Measurements from ENCODE around the gene PRSS2. TPM values are rescaled to one million over a fixed set of nuclear protein-coding genes. Genes with fewer than 3 reads are reported as not detected.

PRSS2 gene
- polyA plus RNA-seq, 1 of the 3 experiments (the other 2 are of a cell fraction), result not detected

DNA sequence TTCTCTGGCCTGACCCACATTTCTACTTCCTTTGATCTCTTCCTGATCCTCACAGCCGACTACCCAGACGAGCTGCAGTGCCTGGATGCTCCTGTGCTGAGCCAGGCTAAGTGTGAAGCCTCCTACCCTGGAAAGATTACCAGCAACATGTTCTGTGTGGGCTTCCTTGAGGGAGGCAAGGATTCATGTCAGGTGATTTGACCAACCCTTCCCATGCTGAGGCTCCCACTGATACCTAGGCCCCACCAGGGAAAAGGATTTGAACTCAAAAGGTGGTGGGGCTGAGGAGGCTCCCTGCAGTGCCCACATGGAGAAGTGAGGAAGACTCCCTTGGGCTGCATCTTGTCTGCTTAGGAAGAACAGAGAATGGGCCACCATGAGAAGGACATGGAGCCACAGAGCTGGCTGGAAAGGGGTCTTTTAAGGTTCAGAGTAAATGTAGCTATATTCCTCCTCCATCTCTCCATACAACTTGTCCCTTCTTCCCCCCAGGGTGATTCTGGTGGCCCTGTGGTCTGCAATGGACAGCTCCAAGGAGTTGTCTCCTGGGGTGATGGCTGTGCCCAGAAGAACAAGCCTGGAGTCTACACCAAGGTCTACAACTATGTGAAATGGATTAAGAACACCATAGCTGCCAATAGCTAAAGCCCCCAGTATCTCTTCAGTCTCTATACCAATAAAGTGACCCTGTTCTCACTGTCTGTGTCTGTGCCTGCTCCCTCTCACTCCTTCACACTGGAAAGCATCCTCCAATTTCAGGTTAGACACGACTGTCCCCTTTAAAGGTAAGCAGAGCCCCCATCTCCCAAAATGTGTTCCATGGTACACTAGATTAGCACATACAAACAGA lies 18.2 kb upstream of the PRSS2 start:
- ChIA-PET CTCF (interaction anchor here (1.0 to 1.9 kb wide), 3 partner anchors 22 to 218 kb away, joined by 4 read pairs; no protein-coding TSS in a partner anchor), POLR2A (no interaction called here)
- H2AFZ ChIP-seq (ENCODE audit: low read depth), result no peak overlapping the region
- DNase-seq, result no peak
- no peaks in the 10 kb centered on the region for H4K20me1 ChIP-seq (ENCODE audit: insufficient read depth)
- H3K79me2 ChIP-seq (ENCODE audit: insufficient read depth), result no peaks in the 10 kb centered on the region
- H3K9me3 ChIP-seq, result no peaks in the 10 kb centered on the region
- peaks cover 32% of the 10 kb centered on the region; the same call in 1 of the 2 replicates for H3K27me3 ChIP-seq (ENCODE audit: insufficient read depth)
- H3K4me3 ChIP-seq (ENCODE audit: low read depth in 2 of 2, low read length in 1 of 2), result no peak overlapping the region
- H3K9me2 ChIP-seq, result no peaks in the 10 kb centered on the region
- H3K36me3 ChIP-seq (replicated peaks in 1 of 2; ENCODE audit: control insufficient read depth in 1 of 2, insufficient read depth in 2 of 2, low read length in 1 of 2), result no peaks in the 10 kb centered on the region
- H3K4me1 ChIP-seq (ENCODE audit: control insufficient read depth in 1 of 2, insufficient read depth in 2 of 2, low read depth in 1 of 2, low read length in 1 of 2), result peaks cover 0 to 10% of the 10 kb centered on the region in 2 experiments; a peak in 1 of 4 replicates
- no peak overlapping the region for H3K4me2 ChIP-seq
- no peak overlapping the region for H3K27ac ChIP-seq (ENCODE audit: low read depth in 2 of 2, low read length in 1 of 2)
- no peaks in the 10 kb centered on the region for H3F3A ChIP-seq (replicated peaks; ENCODE audit: insufficient read depth)
- H3K9ac ChIP-seq, result no peak overlapping the region
- no peak for TF ChIP-seq TCF12 (IDR thresholded peaks at IDR 0.05)
- no peak for TF ChIP-seq MEF2A (IDR thresholded peaks at IDR 0.05; ENCODE audit: borderline replicate concordance, low read depth)
- TF ChIP-seq GATA2 (CRISPR knock-in tag; IDR thresholded peaks at IDR 0.05), result no peak
- no peak for TF ChIP-seq TEAD4 (IDR thresholded peaks at IDR 0.05; ENCODE audit: borderline replicate concordance, insufficient read depth)
- no peak for TF ChIP-seq POLR2AphosphoS5 (IDR thresholded peaks at IDR 0.05; ENCODE audit: low read depth, low read length)
- no peak for TF ChIP-seq SMC3 (IDR thresholded peaks at IDR 0.05; ENCODE audit: low read depth, low read length)
- TF ChIP-seq USF1 (IDR thresholded peaks at IDR 0.05; ENCODE audit: borderline replicate concordance, low read depth), result no peak
- TF ChIP-seq CTCF (IDR thresholded peaks at IDR 0.05), result no peak
- TF ChIP-seq EP300 (IDR thresholded peaks at IDR 0.05; ENCODE audit: borderline replicate concordance in 1 of 2, low read depth in 1 of 2, low read length in 1 of 2), result no peak
- TF ChIP-seq FOXM1 (IDR thresholded peaks at IDR 0.05; ENCODE audit: low read depth), result no peak
- TF ChIP-seq, protein P1, sequence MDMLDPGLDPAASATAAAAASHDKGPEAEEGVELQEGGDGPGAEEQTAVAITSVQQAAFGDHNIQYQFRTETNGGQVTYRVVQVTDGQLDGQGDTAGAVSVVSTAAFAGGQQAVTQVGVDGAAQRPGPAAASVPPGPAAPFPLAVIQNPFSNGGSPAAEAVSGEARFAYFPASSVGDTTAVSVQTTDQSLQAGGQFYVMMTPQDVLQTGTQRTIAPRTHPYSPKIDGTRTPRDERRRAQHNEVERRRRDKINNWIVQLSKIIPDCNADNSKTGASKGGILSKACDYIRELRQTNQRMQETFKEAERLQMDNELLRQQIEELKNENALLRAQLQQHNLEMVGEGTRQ (IDR thresholded peaks at IDR 0.05; ENCODE audit: borderline replicate concordance, low read depth, low read length), result no peak
- TF ChIP-seq MXI1 (IDR thresholded peaks at IDR 0.05; ENCODE audit: low read depth, low read length), result no peak
- no peak for TF ChIP-seq JUND (IDR thresholded peaks at IDR 0.05)
- TF ChIP-seq RXRA (IDR thresholded peaks at IDR 0.05; ENCODE audit: borderline replicate concordance, low read depth), result no peak
- TF ChIP-seq TAF1 (IDR thresholded peaks at IDR 0.05; ENCODE audit: borderline replicate concordance, low read depth, low read length), result no peak
- no peak for TF ChIP-seq NRF1 (IDR thresholded peaks at IDR 0.05; ENCODE audit: low read depth, low read length)
- 4% methylated on average over 3 of the region's 3 CpGs for WGBS (ENCODE audit: low lambda C conversion rate)
